GM23338 (cell line): Measurements from ENCODE around the gene CACNG7.

ENCODE experiments used
- EZH2 ChIP-seq: fragments of 200-600 bp; sonication (generic); IDR thresholded peaks from one replicate; pipeline ENCODE4 v1.8.0; 2017; ENCODE audit warnings: antibody characterized with exemption, mild to moderate bottlenecking, low read depth; ENCODE audit not compliant: unreplicated experiment
- EZH2phosphoT487 ChIP-seq: fragments of 200-600 bp; sonication (generic); IDR thresholded peaks from one replicate; pipeline ENCODE4 v1.8.1; 2018; ENCODE audit warnings: antibody characterized with exemption; ENCODE audit not compliant: unreplicated experiment
- ZNF114 ChIP-seq: fragments of 250-450 bp; sonication (Bioruptor Pico); IDR thresholded peaks from 2 replicates; pipeline ENCODE4 v1.5.0; 2020; ENCODE audit warnings: mild to moderate bottlenecking, moderate library complexity
- TF ChIP-seq, protein P1 (sequence below), 2 experiments: fragments of 200-600 bp in 1 of 2; sonication (generic) in 1 of 2; conservative IDR thresholded peaks; 2 replicates each; pipeline versions ENCODE4 v1.5.1 to v1.6.1; 2016 to 2017; ENCODE audit warnings: antibody characterized with exemption in 2 of 2, low read depth in 2 of 2, mild to moderate bottlenecking in 2 of 2, moderate library complexity in 1 of 2
- TF ChIP-seq, protein P2 (sequence below): IDR thresholded peaks from one replicate; pipeline ENCODE4 v1.6.1; 2018; ENCODE audit warnings: antibody characterized with exemption; ENCODE audit not compliant: unreplicated experiment

DNA sequence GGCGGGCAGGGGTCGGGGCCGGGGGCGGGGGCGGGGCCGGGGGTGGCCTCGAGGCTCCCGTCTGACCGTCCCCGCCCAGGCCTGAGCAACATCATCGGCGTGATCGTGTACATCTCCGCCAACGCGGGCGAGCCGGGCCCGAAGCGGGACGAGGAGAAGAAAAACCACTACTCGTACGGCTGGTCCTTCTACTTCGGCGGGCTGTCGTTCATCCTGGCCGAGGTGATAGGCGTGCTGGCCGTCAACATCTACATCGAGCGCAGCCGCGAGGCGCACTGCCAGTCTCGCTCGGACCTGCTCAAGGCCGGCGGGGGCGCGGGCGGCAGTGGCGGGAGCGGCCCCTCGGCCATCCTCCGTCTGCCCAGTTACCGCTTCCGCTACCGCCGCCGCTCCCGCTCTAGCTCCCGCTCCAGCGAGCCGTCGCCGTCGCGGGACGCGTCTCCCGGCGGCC lies 72.9 kb downstream of the CACNG7 start:
- TF ChIP-seq, protein P1, sequence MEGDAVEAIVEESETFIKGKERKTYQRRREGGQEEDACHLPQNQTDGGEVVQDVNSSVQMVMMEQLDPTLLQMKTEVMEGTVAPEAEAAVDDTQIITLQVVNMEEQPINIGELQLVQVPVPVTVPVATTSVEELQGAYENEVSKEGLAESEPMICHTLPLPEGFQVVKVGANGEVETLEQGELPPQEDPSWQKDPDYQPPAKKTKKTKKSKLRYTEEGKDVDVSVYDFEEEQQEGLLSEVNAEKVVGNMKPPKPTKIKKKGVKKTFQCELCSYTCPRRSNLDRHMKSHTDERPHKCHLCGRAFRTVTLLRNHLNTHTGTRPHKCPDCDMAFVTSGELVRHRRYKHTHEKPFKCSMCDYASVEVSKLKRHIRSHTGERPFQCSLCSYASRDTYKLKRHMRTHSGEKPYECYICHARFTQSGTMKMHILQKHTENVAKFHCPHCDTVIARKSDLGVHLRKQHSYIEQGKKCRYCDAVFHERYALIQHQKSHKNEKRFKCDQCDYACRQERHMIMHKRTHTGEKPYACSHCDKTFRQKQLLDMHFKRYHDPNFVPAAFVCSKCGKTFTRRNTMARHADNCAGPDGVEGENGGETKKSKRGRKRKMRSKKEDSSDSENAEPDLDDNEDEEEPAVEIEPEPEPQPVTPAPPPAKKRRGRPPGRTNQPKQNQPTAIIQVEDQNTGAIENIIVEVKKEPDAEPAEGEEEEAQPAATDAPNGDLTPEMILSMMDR (conservative IDR thresholded peaks at IDR 0.05; ENCODE audit: low read depth in 2 of 2) = no peak
- TF ChIP-seq EZH2phosphoT487 (no peak), EZH2 (no peak), ZNF114 (CRISPR knock-in tag) (no peak)
- TF ChIP-seq, protein P2, sequence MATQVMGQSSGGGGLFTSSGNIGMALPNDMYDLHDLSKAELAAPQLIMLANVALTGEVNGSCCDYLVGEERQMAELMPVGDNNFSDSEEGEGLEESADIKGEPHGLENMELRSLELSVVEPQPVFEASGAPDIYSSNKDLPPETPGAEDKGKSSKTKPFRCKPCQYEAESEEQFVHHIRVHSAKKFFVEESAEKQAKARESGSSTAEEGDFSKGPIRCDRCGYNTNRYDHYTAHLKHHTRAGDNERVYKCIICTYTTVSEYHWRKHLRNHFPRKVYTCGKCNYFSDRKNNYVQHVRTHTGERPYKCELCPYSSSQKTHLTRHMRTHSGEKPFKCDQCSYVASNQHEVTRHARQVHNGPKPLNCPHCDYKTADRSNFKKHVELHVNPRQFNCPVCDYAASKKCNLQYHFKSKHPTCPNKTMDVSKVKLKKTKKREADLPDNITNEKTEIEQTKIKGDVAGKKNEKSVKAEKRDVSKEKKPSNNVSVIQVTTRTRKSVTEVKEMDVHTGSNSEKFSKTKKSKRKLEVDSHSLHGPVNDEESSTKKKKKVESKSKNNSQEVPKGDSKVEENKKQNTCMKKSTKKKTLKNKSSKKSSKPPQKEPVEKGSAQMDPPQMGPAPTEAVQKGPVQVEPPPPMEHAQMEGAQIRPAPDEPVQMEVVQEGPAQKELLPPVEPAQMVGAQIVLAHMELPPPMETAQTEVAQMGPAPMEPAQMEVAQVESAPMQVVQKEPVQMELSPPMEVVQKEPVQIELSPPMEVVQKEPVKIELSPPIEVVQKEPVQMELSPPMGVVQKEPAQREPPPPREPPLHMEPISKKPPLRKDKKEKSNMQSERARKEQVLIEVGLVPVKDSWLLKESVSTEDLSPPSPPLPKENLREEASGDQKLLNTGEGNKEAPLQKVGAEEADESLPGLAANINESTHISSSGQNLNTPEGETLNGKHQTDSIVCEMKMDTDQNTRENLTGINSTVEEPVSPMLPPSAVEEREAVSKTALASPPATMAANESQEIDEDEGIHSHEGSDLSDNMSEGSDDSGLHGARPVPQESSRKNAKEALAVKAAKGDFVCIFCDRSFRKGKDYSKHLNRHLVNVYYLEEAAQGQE = no peak
